Activated CD8-positive, alpha-beta memory T cell treated with anti-CD3 and anti-CD28 coated beads, Interleukin-2, amount 10 ng/mL, durations not matched to agents 7 days and 5 days (primary cell): ENCODE data around the gene SLC45A2. TPM values are rescaled to one million over a fixed set of nuclear protein-coding genes. Genes with fewer than 3 reads are reported as not detected.
A peak's percentile ranks its signal among the peaks of the same experiment; 100 is the strongest.

Source experiments
- ATAC-seq: fragments of 150-1000 bp; cut with Tn5 transposase; one replicate; pipeline ENCODE4 v1.10.0; 2021; ENCODE audit warnings: moderate library complexity
- CTCF ChIA-PET: fragments of 350-600 bp; sonication (Branson Sonifier 250); formaldehyde crosslinking; loops from one replicate; lab custom pipeline; 2021; ENCODE audit warnings: antibody characterized with exemption; lab: Charles Lee
- DNase-seq: peaks from one replicate; pipeline ENCODE4 v3.0.0-alpha.2; 2020
- H3K27ac Mint-ChIP-seq: one replicate; pipeline ENCODE4 v1.8.0; 2021; ENCODE audit warnings: mild to moderate bottlenecking, mixed read lengths
- H3K27me3 Mint-ChIP-seq: one replicate; pipeline ENCODE4 v1.8.0; 2021; ENCODE audit warnings: mixed read lengths
- H3K36me3 Mint-ChIP-seq: one replicate; pipeline ENCODE4 v1.8.0; 2021; ENCODE audit warnings: mild to moderate bottlenecking, mixed read lengths
- H3K4me1 Mint-ChIP-seq: one replicate; pipeline ENCODE4 v1.8.0; 2021; ENCODE audit warnings: mixed read lengths
- H3K4me3 Mint-ChIP-seq: one replicate; pipeline ENCODE4 v1.8.0; 2021; ENCODE audit warnings: mild to moderate bottlenecking, moderate library complexity, mixed read lengths
- H3K9me3 Mint-ChIP-seq: one replicate; pipeline ENCODE4 v1.8.0; 2022; ENCODE audit warnings: low read depth, mixed read lengths
- total RNA-seq, 2 experiments: library from RNA; stranded (reverse); gene quantifications; one replicate each; pipeline ENCODE4 v1.2.3, GENCODE V29; 2021

The SLC45A2 gene
- total RNA-seq, 2 experiments from 2014 or later, result 0.21 TPM; not detected in 1

DNA sequence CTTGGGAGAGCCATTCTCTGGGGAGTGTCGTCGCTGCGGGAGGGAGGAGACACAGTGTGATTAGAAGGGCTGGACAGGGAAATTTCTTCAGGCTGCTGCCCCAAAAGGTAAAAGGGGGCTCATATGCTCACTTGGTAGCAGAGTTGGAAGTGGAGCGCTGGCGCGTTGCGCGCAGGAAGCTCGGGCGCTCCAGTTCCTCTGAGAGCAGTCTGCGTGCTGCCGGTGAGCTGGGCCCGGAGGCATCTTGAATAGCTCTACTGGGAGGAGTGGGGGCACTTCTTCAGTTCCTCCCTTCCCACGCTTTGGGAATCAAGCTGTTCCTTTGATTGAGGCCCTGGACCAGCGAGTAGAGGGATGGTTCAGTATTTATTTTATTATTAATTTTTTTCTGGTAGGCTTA lies 45.6 kb downstream of the SLC45A2 start:
- no peak overlapping the region for H3K4me3 Mint-ChIP-seq
- peaks cover 72% of the 10 kb centered on the region for H3K27me3 Mint-ChIP-seq
- no peaks in the 10 kb centered on the region for H3K9me3 Mint-ChIP-seq
- no peaks in the 10 kb centered on the region for H3K36me3 Mint-ChIP-seq
- H3K4me1 Mint-ChIP-seq, result peaks cover 3% of the 10 kb centered on the region
- ATAC-seq (no peak), DNase-seq (no peak)
- CTCF ChIA-PET, result no interaction called here
- no peak overlapping the region for H3K27ac Mint-ChIP-seq

DNA sequence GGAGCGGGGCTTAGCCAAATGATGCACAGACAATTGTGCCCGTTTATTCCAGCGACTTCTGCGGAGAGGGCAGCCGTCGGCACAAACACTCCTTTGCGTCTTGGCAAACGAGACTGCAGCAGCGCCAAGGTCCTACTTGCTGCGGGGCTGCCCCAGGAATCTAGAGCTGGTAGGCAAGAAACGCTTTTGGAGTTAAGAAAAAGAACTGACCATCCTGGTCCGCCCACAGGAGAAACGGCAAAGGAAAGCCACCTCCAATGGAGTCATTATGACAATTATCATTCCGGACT lies 46.0 kb downstream of the SLC45A2 start:
- CTCF ChIA-PET, result no interaction called here
- no peak for ATAC-seq
- no peak overlapping the region for H3K4me3 Mint-ChIP-seq
- peaks cover 3% of the 10 kb centered on the region for H3K4me1 Mint-ChIP-seq
- peaks cover 73% of the 10 kb centered on the region for H3K27me3 Mint-ChIP-seq
- no peak overlapping the region for H3K27ac Mint-ChIP-seq
- H3K9me3 Mint-ChIP-seq, result no peaks in the 10 kb centered on the region
- H3K36me3 Mint-ChIP-seq, result no peaks in the 10 kb centered on the region
- no peak for DNase-seq

DNA sequence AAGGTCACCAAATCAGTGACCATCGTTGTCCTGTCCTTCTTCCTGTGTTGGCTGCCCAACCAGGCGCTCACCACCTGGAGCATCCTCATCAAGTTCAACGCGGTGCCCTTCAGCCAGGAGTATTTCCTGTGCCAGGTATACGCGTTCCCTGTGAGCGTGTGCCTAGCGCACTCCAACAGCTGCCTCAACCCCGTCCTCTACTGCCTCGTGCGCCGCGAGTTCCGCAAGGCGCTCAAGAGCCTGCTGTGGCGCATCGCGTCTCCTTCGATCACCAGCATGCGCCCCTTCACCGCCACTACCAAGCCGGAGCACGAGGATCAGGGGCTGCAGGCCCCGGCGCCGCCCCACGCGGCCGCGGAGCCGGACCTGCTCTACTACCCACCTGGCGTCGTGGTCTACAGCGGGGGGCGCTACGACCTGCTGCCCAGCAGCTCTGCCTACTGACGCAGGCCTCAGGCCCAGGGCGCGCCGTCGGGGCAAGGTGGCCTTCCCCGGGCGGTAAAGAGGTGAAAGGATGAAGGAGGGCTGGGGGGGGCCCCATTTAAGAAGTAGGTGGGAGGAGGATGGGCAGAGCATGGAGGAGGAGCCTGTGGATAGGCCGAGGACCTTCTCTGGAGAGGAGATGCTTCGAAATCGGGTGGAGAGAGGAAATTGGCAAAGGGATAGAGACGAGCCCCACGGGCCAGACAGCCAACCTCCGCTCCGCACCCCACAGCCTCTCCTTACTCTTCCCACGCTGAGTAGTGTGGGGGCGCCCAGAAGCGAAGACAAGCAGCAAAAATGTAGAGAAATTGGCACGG lies 46.6 kb downstream of the SLC45A2 start:
- no peaks in the 10 kb centered on the region for H3K9me3 Mint-ChIP-seq
- ATAC-seq, result no peak
- H3K36me3 Mint-ChIP-seq, result no peaks in the 10 kb centered on the region
- CTCF ChIA-PET, result no interaction called here
- no peak overlapping the region for H3K4me3 Mint-ChIP-seq
- H3K27ac Mint-ChIP-seq, result no peak overlapping the region
- no peak for DNase-seq
- H3K4me1 Mint-ChIP-seq, result peaks cover 3% of the 10 kb centered on the region
- H3K27me3 Mint-ChIP-seq, result peaks cover 75% of the 10 kb centered on the region

DNA sequence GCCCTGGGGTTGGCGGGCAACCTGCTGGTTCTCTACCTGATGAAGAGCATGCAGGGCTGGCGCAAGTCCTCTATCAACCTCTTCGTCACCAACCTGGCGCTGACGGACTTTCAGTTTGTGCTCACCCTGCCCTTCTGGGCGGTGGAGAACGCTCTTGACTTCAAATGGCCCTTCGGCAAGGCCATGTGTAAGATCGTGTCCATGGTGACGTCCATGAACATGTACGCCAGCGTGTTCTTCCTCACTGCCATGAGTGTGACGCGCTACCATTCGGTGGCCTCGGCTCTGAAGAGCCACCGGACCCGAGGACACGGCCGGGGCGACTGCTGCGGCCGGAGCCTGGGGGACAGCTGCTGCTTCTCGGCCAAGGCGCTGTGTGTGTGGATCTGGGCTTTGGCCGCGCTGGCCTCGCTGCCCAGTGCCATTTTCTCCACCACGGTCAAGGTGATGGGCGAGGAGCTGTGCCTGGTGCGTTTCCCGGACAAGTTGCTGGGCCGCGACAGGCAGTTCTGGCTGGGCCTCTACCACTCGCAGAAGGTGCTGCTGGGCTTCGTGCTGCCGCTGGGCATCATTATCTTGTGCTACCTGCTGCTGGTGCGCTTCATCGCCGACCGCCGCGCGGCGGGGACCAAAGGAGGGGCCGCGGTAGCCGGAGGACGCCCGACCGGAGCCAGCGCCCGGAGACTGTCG lies 47.3 kb downstream of the SLC45A2 start:
- peaks cover 3% of the 10 kb centered on the region for H3K4me1 Mint-ChIP-seq
- no peak overlapping the region for H3K27ac Mint-ChIP-seq
- no peak for ATAC-seq
- no peaks in the 10 kb centered on the region for H3K9me3 Mint-ChIP-seq
- peaks cover 77% of the 10 kb centered on the region for H3K27me3 Mint-ChIP-seq
- H3K4me3 Mint-ChIP-seq, result no peak overlapping the region
- no peak for DNase-seq
- CTCF ChIA-PET, result interaction anchor here (1.8 kb wide), 1 partner anchor 31 kb away, joined by 4 read pairs; no protein-coding TSS in a partner anchor
- H3K36me3 Mint-ChIP-seq, result no peaks in the 10 kb centered on the region

DNA sequence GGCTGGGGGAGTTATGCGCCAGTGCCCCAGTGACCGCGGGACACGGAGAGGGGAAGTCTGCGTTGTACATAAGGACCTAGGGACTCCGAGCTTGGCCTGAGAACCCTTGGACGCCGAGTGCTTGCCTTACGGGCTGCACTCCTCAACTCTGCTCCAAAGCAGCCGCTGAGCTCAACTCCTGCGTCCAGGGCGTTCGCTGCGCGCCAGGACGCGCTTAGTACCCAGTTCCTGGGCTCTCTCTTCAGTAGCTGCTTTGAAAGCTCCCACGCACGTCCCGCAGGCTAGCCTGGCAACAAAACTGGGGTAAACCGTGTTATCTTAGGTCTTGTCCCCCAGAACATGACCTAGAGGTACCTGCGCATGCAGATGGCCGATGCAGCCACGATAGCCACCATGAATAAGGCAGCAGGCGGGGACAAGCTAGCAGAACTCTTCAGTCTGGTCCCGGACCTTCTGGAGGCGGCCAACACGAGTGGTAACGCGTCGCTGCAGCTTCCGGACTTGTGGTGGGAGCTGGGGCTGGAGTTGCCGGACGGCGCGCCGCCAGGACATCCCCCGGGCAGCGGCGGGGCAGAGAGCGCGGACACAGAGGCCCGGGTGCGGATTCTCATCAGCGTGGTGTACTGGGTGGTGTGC lies 48.0 kb downstream of the SLC45A2 start, which contains the start of gene RXFP3:
Gene RXFP3, plus strand, starts transcription at position 6 of the 636 bp plus-strand sequence. Its CDS starts 355 bp downstream, at position 361.
- peaks cover 80% of the 10 kb centered on the region for H3K27me3 Mint-ChIP-seq
- peaks cover 3% of the 10 kb centered on the region for H3K4me1 Mint-ChIP-seq
- CTCF ChIA-PET, result interaction anchor here (1.2 to 3.0 kb wide), 5 partner anchors 32 to 503 kb away, joined by 4 to 25 read pairs (median 11); no protein-coding TSS in a partner anchor
- no peak within 1 kb of the TSS for H3K4me3 Mint-ChIP-seq
- H3K9me3 Mint-ChIP-seq, result no peaks in the 10 kb centered on the region
- no peak for ATAC-seq
- DNase-seq, result no peak
- H3K36me3 Mint-ChIP-seq, result no peaks in the 10 kb centered on the region
- H3K27ac Mint-ChIP-seq, result no peak within 1 kb of the TSS

DNA sequence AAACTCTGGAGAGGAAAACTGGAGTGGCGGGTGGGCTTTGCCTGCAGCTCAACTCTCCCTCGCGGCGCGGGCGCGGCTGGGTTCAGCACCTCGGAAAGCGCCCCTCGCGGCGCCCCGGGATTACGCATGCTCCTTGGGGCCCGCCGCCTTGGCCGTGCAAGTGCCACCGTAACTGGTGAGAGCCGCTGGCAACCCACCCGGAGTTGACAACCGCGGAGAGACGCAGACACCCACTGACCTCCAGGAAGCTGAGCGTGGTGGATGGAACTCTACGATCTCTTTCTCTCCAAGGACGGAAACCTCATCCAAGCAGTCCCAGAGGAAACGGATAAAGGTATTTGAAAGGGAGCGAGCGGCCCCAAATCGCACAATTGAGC lies 48.5 kb downstream of the SLC45A2 start:
- ATAC-seq, result peak; percentile 68
- Mint-ChIP-seq H3K27ac (no peak overlapping the region), H3K4me1 (peaks cover 3% of the 10 kb centered on the region), H3K4me3 (no peak overlapping the region), H3K9me3 (no peaks in the 10 kb centered on the region), H3K27me3 (peaks cover 80% of the 10 kb centered on the region), H3K36me3 (no peaks in the 10 kb centered on the region)
- CTCF ChIA-PET, result interaction anchor here (0.5 to 3.0 kb wide), 8 partner anchors 27 to 1228 kb away, joined by 3 to 25 read pairs (median 6); no protein-coding TSS in a partner anchor
- peak; percentile 62 for DNase-seq

DNA sequence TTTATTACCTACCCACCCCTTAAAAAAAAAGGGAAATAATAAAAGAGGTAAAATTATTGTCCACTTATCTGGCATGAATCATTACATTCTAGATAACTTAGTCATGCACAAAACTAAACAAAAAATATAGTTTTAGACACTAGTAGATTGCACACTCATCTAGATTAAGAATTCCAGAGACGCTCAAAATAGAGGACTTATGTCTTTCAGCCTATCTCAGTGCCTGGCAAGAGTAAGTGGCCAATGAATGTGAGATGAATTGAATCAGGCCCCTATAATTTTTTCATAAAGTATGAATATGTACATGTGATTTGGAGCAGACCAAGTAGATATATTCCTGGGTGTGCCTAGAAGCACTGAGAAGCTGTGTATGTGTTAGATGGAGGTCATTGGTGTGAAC lies 50.3 kb downstream of the SLC45A2 start:
- Mint-ChIP-seq H3K36me3 (no peaks in the 10 kb centered on the region), H3K27me3 (peaks cover 65% of the 10 kb centered on the region), H3K4me3 (no peak overlapping the region), H3K27ac (no peak overlapping the region), H3K9me3 (no peaks in the 10 kb centered on the region), H3K4me1 (peaks cover 3% of the 10 kb centered on the region)
- DNase-seq (no peak), ATAC-seq (no peak)
- CTCF ChIA-PET, result interaction anchor here (0.9 to 3.0 kb wide), 9 partner anchors 13 to 512 kb away, joined by 3 to 25 read pairs (median 5); partner anchors contain the start of genes ADAMTS12 and TARS1

DNA sequence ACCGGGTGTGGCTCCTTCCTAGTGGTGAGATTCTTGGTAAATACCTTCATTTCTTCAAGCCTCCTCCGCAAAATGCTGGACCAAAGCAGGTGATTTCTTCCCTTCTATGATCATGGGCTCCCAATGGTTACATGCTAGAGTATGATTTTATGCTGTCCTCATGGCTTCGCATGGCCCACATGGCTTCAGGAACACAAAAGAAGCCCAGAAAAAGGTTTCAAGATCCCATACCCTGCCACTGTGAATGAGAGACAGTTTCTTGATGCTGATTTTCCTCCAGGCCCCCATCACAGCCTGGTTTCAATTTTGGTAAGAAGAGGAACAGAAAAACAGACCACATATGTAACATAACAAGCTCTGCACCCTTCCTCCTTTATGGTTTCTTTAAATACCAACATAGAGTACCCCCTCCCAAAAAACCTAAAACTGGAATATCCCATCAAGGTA lies 50.7 kb downstream of the SLC45A2 start:
- Mint-ChIP-seq H3K27me3 (peaks cover 61% of the 10 kb centered on the region), H3K36me3 (no peaks in the 10 kb centered on the region), H3K4me1 (peaks cover 3% of the 10 kb centered on the region), H3K4me3 (no peak overlapping the region), H3K9me3 (no peaks in the 10 kb centered on the region), H3K27ac (no peak overlapping the region)
- no peak for ATAC-seq
- CTCF ChIA-PET, result interaction anchor here (1.3 to 3.0 kb wide), 5 partner anchors 13 to 512 kb away, joined by 4 to 25 read pairs (median 11); no protein-coding TSS in a partner anchor
- no peak for DNase-seq

DNA sequence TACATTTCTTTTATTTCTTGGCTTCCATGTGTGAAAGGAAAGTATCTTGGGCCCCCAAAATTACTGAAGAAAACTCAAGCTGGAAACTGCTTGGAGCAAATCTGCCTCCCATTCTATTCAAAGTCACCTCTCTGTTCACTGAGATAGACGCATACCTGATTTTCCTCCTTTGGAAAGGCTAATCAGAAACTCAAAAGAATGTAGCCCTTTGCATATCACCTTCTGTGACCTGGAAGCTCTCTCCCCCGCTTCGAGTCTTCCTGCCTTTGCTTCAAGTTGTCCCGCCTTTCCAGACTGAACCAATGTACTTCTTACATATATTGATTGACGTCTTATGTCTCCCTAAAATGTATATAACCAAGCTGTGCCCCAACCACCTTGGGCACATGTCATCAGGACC lies 53.4 kb downstream of the SLC45A2 start:
- Mint-ChIP-seq H3K27me3 (peaks cover 36% of the 10 kb centered on the region), H3K4me1 (peaks cover 2% of the 10 kb centered on the region), H3K4me3 (no peak overlapping the region), H3K9me3 (no peaks in the 10 kb centered on the region), H3K36me3 (no peaks in the 10 kb centered on the region), H3K27ac (no peak overlapping the region)
- DNase-seq (no peak), ATAC-seq (no peak)
- CTCF ChIA-PET, result interaction anchor here (1.4 kb wide), 1 partner anchor 496 kb away, joined by 5 read pairs; no protein-coding TSS in a partner anchor

DNA sequence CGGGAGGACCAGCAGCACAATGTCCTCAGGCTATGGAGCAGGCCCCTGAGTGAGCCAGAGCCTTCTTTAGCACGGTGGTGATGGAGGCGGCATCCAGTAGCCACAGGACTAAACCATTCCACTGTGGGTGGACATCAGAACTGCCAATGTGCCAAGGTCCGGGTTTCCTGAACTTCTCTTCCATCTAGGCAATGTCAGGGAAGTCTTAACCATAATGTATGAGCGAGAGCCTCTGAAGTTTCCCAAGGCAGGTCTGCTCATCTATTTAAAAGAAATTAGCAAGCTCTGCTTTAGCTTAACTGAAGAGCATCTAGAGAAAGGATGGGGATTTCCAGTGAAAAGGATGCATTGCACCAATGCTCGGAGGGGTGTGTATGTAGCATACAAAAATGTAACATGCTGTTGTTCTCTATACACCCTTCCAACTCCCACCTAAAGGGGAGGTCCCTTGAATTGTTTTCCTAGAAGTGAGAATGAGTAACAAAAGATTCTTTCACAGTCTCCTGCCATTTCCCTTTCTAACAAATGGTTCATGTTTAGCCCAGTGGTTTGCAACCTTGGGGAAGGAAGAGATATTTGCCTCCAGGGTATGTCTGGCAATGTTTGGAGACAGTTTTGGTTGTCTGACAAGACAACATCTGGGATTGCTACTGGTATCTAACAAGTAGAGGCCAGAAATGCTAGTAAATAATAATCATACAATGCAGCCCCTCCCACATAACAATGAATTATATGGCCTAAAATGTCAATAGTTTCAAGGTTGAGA lies 54.4 kb downstream of the SLC45A2 start:
- CTCF ChIA-PET, result no interaction called here
- H3K9me3 Mint-ChIP-seq, result no peaks in the 10 kb centered on the region
- no peak for ATAC-seq

DNA sequence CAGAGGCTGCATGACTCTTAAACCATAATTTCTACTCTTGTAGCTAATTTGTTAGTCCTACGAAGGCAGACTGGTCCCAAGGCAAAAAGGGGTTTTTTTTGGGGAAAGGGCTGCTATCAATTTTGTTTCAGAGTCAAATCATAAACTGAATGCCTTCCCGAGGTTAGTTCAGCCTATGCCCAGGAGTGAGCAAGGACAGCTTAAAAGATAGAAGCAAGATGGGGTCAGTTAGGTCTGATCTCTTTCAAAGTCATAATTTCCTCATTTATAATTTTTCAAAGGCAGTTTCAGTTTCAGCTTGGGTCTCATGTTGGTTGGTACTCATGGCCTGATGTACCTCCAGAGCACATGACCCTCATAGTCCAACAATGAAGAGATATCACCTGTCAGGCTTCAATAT lies 56.2 kb downstream of the SLC45A2 start:
- H3K4me3 Mint-ChIP-seq, result no peak overlapping the region
- no peaks in the 10 kb centered on the region for H3K9me3 Mint-ChIP-seq
- no peak overlapping the region for H3K27ac Mint-ChIP-seq
- H3K27me3 Mint-ChIP-seq, result peaks cover 14% of the 10 kb centered on the region
- DNase-seq (no peak), ATAC-seq (no peak)
- CTCF ChIA-PET, result no interaction called here
- H3K36me3 Mint-ChIP-seq, result no peaks in the 10 kb centered on the region
- H3K4me1 Mint-ChIP-seq, result no peaks in the 10 kb centered on the region

More for the DNA sequence above, 54.4 kb downstream of the SLC45A2 start:
- no peak for DNase-seq
- no peak overlapping the region for H3K27ac Mint-ChIP-seq
- no peak overlapping the region for H3K4me3 Mint-ChIP-seq
- H3K27me3 Mint-ChIP-seq, result peaks cover 25% of the 10 kb centered on the region
- no peaks in the 10 kb centered on the region for H3K4me1 Mint-ChIP-seq
- no peaks in the 10 kb centered on the region for H3K36me3 Mint-ChIP-seq

DNA sequence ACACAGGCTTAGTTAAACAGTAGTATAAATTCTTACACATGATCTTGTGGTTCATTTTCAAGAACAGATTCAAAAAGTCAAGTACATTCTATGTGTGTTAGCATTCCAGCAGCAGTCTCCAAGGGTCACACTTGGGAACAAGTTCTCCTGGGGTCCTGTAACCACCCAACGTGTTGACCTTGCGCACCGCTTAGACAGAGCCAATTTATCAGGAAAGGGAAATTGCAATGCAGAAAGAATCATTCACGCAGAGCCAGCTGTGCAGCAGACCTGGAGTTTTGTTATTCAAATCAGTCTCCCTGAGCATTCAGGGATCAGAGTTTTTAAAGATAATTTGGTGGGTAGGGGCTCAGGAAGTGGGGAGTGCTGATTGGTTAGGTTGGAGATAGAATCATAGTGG lies 56.8 kb downstream of the SLC45A2 start:
- no peaks in the 10 kb centered on the region for H3K9me3 Mint-ChIP-seq
- H3K27ac Mint-ChIP-seq, result no peak overlapping the region
- H3K36me3 Mint-ChIP-seq, result no peaks in the 10 kb centered on the region
- CTCF ChIA-PET, result no interaction called here
- no peak overlapping the region for H3K4me3 Mint-ChIP-seq
- DNase-seq (no peak), ATAC-seq (no peak)
- peaks cover 14% of the 10 kb centered on the region for H3K27me3 Mint-ChIP-seq
- no peaks in the 10 kb centered on the region for H3K4me1 Mint-ChIP-seq

DNA sequence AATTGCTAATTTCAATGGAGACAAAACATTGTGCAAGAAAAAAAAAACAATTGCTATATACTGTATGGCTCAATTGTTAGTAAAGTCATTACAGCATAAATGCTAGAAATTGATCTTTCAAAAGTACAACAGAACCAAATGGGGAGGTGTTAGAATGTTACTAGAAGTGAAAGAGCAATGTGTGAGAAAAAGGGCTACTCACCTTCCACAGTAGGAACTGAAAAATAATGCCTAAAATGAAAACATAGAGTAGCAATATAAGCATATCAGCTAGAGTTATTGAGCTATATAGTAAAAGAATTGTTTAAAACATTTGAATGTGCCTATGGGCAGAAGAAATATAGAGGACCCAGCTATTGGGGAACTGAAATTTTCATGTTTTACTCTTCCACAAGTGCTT lies 59.2 kb downstream of the SLC45A2 start:
- peaks cover 7% of the 10 kb centered on the region for H3K27me3 Mint-ChIP-seq
- no peaks in the 10 kb centered on the region for H3K36me3 Mint-ChIP-seq

More for the DNA sequence above, 59.2 kb downstream of the SLC45A2 start:
- CTCF ChIA-PET, result no interaction called here
- H3K27ac Mint-ChIP-seq, result no peak overlapping the region
- H3K4me1 Mint-ChIP-seq, result no peaks in the 10 kb centered on the region
- DNase-seq (no peak), ATAC-seq (no peak)
- no peak overlapping the region for H3K4me3 Mint-ChIP-seq
- no peaks in the 10 kb centered on the region for H3K9me3 Mint-ChIP-seq
